NCI-H2107 (cell line): Measurements from ENCODE around the gene NAPB.

Experiments used
- DNase-seq: peaks from one replicate; lab custom pipeline; 2025; lab: John Stamatoyannopoulos, UW

NAPB gene

DNA sequence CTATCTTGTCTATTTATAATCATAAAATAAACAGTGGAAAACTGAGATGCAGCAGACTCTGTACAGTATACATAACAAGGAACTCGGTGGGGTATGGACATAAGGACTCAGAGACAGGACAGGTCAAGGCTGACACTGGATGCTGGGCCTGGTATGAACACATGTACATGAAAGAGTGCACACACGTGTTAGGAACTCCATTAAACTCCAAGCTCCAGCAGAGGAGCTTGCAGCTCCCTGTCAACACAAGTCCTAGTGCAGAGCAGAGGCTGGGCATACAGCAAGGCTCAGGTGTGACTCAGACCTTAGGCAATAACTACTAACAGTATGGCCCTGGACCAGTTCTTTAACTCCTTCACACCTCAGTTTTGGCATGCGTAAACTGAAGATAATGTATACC, 17.1 kb downstream of the NAPB start:
- DNase-seq, result no peak

GRCh38 chr20:23403751-23404150, 17.5 kb downstream of the NAPB start:
- no peak for DNase-seq

DNA sequence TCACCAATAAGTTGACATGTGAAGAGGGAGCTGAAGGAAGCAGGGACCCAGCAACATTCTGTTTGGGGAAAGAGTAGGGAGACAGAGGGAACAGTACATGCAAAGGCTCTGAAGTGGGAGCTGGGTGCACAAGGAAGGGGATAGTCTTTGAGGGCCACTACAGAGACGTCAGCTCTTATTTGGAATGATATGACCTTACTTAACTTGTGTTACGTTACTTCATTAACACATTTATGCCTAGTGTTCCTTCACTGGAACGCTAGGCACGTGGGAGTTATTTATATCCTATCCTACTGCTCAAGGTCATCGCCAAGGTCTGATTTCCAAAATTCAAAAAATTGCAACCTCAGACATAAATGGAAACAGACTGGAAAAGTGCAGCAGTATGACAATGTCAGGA, 20.2 kb downstream of the NAPB start:
- DNase-seq, result no peak

GRCh38 chr20:23399568-23400241, 21.6 kb downstream of the NAPB start:
- no peak for DNase-seq

DNA sequence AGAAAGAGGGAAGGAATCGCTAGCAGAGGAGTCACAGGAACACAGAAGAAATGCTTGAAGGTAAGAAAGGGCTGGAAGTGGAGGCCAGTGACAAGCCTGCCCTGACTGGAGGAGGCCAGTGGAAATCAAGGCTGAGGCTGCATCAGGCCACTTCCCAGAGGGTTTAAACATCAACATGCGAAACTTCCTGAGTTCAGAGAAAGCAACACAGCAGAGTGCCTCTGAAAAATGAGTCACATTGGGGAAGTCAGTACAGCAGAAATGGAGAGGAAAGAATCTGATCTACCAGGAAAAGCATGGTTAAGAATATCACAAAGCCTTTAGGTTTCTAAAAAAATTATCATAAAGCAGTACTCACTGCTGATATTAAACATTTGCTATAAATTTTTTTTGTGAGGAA, 23.3 kb downstream of the NAPB start:
- no peak for DNase-seq

- no peak for DNase-seq
Observed at GRCh38 chr20:23396950-23397627, 24.2 kb downstream of the NAPB start.

DNA sequence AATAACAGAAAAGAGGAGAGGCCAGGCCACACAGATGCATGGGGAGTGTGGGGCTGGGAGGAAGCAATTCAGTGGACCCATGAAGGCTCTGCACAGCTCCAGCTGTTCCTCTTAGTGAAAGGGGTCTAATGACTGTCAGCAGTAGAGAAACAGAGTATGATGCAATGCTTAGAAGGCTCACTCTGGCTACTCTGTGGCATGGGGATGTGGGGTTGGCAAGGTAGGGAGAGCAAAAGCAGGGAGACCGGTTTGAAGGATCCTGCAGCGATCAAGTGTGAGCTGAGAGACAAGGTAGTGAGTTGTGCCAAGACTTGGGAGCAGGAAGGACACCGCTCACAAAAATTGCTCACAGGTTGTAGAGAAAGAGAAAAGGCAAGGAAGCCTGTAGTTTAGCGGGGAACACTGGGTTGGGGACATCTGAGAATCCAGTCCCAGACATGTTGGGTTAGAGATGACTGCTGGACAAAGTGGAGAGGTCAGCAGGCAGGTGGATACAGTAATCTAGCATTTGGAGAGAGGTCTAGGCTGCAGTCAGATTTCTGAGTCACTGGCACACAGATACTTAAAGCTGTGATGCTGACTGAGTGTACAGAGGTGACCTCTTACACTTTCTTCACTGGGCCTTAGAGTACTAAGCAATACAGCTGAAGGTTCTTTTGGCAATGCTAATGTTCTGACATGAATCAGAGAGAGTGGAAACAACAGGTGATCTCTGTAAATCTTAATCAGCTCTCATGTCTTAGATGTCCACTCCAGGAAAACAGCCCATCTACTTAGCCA, 27.1 kb downstream of the NAPB start:
- DNase-seq, result no peak

DNA sequence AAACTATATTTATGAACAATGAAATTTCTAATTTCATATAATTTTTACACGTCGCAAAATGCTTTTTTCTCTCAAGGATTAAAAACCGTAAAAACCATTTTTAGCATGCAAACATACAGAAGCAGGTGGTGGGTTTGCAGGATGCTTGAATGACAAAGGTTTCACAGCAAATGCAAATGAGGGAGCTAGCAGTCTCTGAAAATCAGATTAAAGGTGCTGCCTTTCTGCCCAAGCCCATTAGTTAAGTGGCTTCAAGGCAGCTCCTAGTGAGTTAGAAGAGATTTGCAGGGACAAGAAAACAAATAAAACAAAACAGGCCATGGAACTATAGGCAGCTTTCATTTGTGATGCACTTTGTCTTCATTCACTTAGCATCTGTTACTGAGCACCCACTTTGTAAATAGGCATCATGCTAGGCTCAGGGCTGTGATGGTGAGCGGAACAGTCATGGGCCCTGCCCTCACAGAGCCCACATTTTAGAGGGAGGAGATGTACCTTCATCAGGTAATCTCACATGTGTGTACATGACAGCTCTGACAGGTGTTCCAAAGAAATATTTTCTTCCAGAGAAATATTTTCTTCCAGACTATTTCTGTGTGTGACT, 29.5 kb downstream of the NAPB start:
- no peak for DNase-seq

GRCh38 chr20:23390091-23390774, 31.1 kb downstream of the NAPB start:
- DNase-seq, result no peak

DNA sequence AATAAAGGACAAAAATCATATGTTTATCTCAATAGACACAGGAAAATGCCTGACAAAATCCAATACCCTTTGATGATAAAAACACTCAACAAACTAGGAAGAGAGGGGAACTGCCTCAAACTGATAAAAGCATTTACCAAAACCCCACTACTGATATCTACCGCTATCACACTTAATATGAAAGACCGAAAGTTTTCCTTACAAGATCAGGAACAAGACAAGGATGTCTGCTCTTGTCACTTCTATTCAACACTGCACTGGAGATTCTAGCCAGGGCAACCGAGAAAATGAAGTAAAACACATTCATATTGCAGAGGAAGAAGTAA, 34.2 kb downstream of the NAPB start:
- DNase-seq, result no peak

DNA sequence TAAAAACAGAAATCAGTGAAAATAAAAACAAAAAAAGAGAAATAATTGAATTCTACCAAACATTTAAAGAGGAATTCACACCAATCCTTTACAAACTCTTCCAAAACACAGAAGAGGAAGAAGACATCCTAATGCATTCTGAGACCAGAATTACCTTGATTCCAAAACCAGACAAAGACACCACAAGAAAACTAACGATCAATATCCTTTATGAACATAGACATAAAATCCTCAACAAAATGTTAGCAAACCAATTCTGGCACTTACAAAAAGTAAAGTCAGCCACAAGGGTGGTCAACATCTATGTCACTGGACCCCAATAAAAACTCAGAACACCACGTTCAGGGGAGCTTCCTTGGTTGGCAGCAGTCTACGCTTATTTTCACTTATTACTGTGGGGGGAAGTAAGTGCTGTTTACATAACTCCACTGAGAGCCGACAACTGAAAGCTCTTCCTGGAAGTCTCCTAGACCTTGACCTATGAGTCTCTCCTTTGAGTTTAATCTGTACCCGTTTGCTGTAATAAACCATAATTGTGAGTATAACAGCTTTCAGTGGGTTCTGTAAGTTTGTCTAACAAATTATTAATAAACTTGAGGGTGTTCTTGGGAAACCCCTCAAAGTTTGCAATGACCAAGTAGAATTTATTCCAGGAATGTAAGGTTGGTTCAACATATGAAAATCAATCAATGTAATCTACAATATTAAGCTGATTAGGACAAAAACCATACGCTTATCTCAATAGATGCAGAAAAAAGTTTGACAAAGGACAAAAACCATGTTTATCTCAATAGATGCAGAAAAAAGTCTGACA, 34.8 kb downstream of the NAPB start:
- DNase-seq, result no peak

- no peak for DNase-seq
Observed at GRCh38 chr20:23381876-23382275, 39.4 kb downstream of the NAPB start.

DNA sequence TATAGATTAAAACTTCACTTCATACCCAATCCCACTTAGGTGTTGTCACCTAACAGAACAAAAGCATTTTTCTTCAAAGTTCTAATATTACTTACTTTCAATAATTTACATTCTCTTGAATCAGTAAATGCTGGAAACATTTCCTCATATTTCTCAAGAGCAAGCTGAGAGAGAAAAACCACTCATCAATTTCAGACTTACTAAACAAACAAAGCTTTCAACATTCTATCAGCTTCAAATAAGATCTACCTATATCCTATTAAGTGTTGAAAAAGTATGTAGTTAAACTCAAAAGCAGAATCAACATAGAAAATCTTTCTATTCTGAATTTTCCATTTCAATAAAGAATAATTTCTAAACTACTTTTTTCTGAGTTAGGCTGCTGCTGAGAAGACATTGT, 41.5 kb downstream of the NAPB start:
- DNase-seq, result no peak

DNA sequence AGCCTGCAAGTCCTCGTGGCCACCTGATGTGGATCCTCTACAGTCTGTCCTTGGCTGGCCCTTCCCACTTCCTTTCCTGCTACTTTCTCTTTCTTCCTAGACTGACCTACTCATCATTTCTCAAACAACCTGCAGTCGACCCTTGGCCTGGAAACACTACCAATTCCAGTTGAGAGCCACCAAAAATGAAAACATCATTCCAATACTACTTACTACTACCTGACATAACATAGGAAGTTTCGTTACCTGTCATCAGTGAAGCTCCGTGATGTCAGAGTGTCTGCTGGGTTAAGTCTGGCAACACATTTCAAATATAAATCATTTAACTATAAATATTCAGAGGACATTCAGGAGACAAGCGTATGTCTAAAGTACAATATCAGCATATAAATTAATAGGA, 45.5 kb downstream of the NAPB start:
- DNase-seq, result no peak

GRCh38 chr20:23374441-23374840, 46.8 kb downstream of the NAPB start:
- DNase-seq, result no peak

GRCh38 chr20:23371496-23371895, 49.8 kb downstream of the NAPB start:
- DNase-seq, result no peak

DNA sequence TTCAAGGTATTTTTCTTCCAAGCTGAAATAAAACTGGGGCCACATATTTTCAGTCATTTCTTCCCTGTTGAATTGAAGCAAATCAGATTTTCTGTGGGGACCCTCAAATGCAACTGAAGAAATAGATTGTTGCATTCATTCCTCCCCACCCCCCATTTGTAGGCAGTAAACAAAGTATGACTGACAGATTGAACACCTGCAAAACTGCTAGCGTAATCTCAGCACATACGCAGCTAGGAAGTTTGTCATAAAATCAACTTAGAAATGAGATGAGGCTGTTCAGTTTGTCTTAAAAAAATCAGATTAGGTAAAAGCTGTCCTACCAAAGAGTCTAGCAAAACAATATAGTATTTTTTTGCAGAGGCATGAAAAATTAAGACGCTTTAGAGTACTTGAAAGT, 50.4 kb downstream of the NAPB start:
- DNase-seq, result no peak

DNA sequence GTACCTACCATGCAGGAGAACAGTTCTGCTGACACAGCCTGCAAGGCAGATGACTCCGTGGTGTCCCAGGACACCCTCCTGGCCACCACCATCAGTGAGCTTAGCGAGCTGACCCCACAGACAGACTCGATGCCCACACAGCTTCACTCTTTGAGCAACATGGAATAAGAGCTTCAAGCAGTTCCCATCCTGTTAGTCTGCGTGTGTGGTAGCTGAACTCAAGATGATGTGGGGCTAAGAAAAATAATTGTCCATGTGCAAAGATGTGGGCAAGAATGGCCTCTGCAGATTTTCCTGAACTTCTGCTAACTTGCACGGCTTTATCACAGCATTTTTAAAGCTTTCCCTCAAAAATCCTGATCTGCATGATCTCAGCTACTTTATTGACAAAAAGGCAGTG, 51.0 kb downstream of the NAPB start:
- DNase-seq, result no peak

GRCh38 chr20:23369072-23369823, 52.0 kb downstream of the NAPB start:
- no peak for DNase-seq

- no peak for DNase-seq
Observed at GRCh38 chr20:23368316-23369071, 52.8 kb downstream of the NAPB start.
